SJCRH30 (cell line): ENCODE data around the gene SLC39A3. TPM values are rescaled to one million over a fixed set of nuclear protein-coding genes. Genes with fewer than 3 reads are reported as not detected.

Experiments used
- DNase-seq, 2 experiments: peaks; one replicate each; pipeline ENCODE4 v3.0.0-alpha.2; 2015 to 2020
- H3K27ac ChIP-seq: fragments of 250-450 bp; sonication (Bioruptor Pico); 2 replicates; pipeline ENCODE4 v1.5.1; 2020; ENCODE audit warnings: mild to moderate bottlenecking, moderate library complexity
- H3K27me3 ChIP-seq: fragments of 250-450 bp; sonication (Bioruptor Pico); 2 replicates; pipeline ENCODE4 v1.5.1; 2020; ENCODE audit warnings: mild to moderate bottlenecking, moderate library complexity
- H3K36me3 ChIP-seq: fragments of 250-450 bp; sonication (Bioruptor Pico); 2 replicates; pipeline ENCODE4 v1.5.1; 2020; ENCODE audit warnings: mild to moderate bottlenecking, moderate library complexity
- H3K4me1 ChIP-seq: fragments of 250-450 bp; sonication (Bioruptor Pico); 2 replicates; pipeline ENCODE4 v1.5.1; 2020; ENCODE audit warnings: mild to moderate bottlenecking, moderate library complexity
- H3K4me3 ChIP-seq: fragments of 250-450 bp; sonication (Bioruptor Pico); 2 replicates; pipeline ENCODE4 v1.5.1; 2020; ENCODE audit warnings: mild to moderate bottlenecking, moderate library complexity
- H3K9me3 ChIP-seq: fragments of 250-450 bp; sonication (Bioruptor Pico); replicated peaks from 2 replicates; pipeline ENCODE4 v1.5.1; 2020; ENCODE audit warnings: mild to moderate bottlenecking, moderate library complexity
- total RNA-seq: library from RNA; depleted of rRNA; stranded (reverse); fragments of >200 nt; shearing (Covaris generic); gene quantifications from 2 replicates; pipeline ENCODE4 v1.2.3, GENCODE V29; 2014

Gene SLC39A3
- total RNA-seq, 1 experiment from 2014 or later: 19.5 TPM

DNA sequence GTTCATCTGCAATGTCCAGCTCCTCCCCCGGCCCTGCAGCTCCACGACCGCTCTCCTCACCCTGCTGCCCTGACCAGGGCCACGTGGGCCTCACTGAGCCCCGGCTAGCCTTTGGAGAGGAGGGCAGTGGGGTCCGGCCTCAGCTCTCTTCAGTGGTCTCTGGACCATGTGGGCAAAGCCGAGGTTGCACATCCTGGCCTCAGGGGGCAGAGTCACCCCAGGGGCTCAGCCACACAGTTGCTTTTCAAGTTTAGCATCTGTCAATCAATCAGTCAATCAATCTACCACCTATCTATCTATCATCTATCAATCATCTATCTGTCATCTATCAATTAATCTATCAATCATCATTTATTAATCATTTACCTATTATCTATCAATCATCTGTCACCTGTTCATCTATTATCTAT, 15.7 kb downstream of the SLC39A3 start:
- Histone ChIP-seq H3K27me3 (peaks cover 5% of the 10 kb centered on the region; the same call in 1 of the 2 replicates), H3K4me1 (no peaks in the 10 kb centered on the region), H3K36me3 (no peaks in the 10 kb centered on the region), H3K4me3 (no peak overlapping the region), H3K27ac (no peak overlapping the region), H3K9me3 (no peaks in the 10 kb centered on the region)
- DNase-seq: no peak

GRCh38 chr19:2723747-2724146, 16.1 kb downstream of the SLC39A3 start:
- Histone ChIP-seq H3K4me3 (no peak overlapping the region), H3K27ac (no peak overlapping the region), H3K9me3 (no peaks in the 10 kb centered on the region), H3K4me1 (no peaks in the 10 kb centered on the region), H3K36me3 (no peaks in the 10 kb centered on the region), H3K27me3 (peaks cover 5% of the 10 kb centered on the region; the same call in 1 of the 2 replicates)
- DNase-seq: no peak

GRCh38 chr19:2723345-2723715, 16.5 kb downstream of the SLC39A3 start:
- no peaks in the 10 kb centered on the region for H3K4me1 ChIP-seq
- no peak overlapping the region for H3K27ac ChIP-seq
- H3K36me3 ChIP-seq: no peaks in the 10 kb centered on the region
- no peak for DNase-seq
- no peaks in the 10 kb centered on the region for H3K9me3 ChIP-seq
- H3K27me3 ChIP-seq: peaks cover 5% of the 10 kb centered on the region; the same call in 1 of the 2 replicates
- no peak overlapping the region for H3K4me3 ChIP-seq

DNA sequence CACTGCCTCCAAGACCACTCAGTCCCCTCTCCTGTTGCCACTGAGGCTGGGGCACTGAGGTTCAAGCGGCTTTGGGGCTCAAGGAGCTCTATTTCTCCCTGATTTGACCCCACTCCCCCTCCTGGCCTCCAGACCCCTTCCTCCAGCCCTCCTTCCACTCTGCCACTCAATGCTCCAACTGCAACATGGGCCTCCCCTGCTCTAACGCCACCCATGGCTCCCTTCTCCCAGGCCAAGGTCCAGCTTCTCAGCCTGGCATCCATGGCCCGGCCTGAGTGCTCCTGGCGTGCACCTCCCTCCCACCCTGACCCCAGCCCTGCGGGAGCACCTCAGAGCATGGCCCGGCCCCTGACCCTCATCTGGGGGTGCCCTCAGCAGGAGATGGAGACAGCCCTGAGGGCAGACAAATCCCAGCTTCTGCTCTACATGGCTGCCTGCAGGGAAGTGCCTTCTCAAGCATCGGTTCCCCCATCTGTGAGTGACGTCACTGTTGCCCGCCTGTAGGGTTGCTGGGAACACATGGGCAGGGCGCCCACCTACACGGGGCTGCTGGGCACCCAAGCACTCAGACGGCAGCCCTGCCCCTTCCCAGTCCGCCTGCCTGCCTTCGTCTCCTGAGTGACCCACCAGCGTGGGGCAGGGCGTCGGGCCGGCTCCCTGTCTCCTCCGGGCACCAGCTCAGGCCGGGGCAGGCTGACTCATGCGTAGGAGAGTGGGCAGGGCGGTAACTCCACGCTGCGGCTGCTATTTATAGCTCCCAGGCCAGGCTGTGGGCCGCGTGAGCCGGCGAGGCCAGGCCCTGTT, 17.1 kb downstream of the SLC39A3 start:
- DNase-seq: peak; percentile 60 to 63
- Histone ChIP-seq H3K9me3 (no peaks in the 10 kb centered on the region), H3K4me3 (peak overlapping the region; percentile 33), H3K27me3 (peaks cover 2% of the 10 kb centered on the region; the same call in 1 of the 2 replicates), H3K27ac (no peak overlapping the region), H3K36me3 (no peaks in the 10 kb centered on the region), H3K4me1 (no peaks in the 10 kb centered on the region)

- no peaks in the 10 kb centered on the region for H3K36me3 ChIP-seq
- H3K4me3 ChIP-seq: no peak overlapping the region
- no peak overlapping the region for H3K27ac ChIP-seq
- no peaks in the 10 kb centered on the region for H3K9me3 ChIP-seq
- no peak for DNase-seq
- no peaks in the 10 kb centered on the region for H3K4me1 ChIP-seq
- H3K27me3 ChIP-seq: peaks cover 2% of the 10 kb centered on the region; the same call in 1 of the 2 replicates
Observed at GRCh38 chr19:2721570-2722540, 18.0 kb downstream of the SLC39A3 start.

GRCh38 chr19:2720777-2721569, 18.8 kb downstream of the SLC39A3 start, which contains the start of gene DIRAS1:
Gene DIRAS1 (minus strand): TSS chr19:2721372. CDS start chr19:2717806, 3,566 bp downstream.
- no peak for DNase-seq
- H3K27me3 ChIP-seq: no peaks in the 10 kb centered on the region
- no peaks in the 10 kb centered on the region for H3K4me1 ChIP-seq
- no peak within 1 kb of the TSS for H3K27ac ChIP-seq
- no peaks in the 10 kb centered on the region for H3K36me3 ChIP-seq
- H3K9me3 ChIP-seq: no peaks in the 10 kb centered on the region
- no peak within 1 kb of the TSS for H3K4me3 ChIP-seq

GRCh38 chr19:2719920-2720776, 19.7 kb downstream of the SLC39A3 start:
- Histone ChIP-seq H3K4me1 (no peaks in the 10 kb centered on the region), H3K9me3 (peaks cover 5% of the 10 kb centered on the region; the same call in 1 of the 2 replicates), H3K36me3 (no peaks in the 10 kb centered on the region), H3K27me3 (no peaks in the 10 kb centered on the region), H3K4me3 (no peak overlapping the region), H3K27ac (no peak overlapping the region)
- no peak for DNase-seq

GRCh38 chr19:2719232-2719735, 20.5 kb downstream of the SLC39A3 start:
- H3K4me1 ChIP-seq: no peaks in the 10 kb centered on the region
- H3K4me3 ChIP-seq: no peak overlapping the region
- no peak overlapping the region for H3K27ac ChIP-seq
- no peaks in the 10 kb centered on the region for H3K36me3 ChIP-seq
- peaks cover 5% of the 10 kb centered on the region; the same call in 1 of the 2 replicates for H3K9me3 ChIP-seq
- no peaks in the 10 kb centered on the region for H3K27me3 ChIP-seq
- DNase-seq: no peak

- Histone ChIP-seq H3K27ac (no peak overlapping the region), H3K27me3 (no peaks in the 10 kb centered on the region), H3K4me1 (no peaks in the 10 kb centered on the region), H3K4me3 (no peak overlapping the region), H3K36me3 (no peaks in the 10 kb centered on the region), H3K9me3 (peaks cover 5% of the 10 kb centered on the region; the same call in 1 of the 2 replicates)
- no peak for DNase-seq
Observed at GRCh38 chr19:2717638-2718541, 21.9 kb downstream of the SLC39A3 start.

- Histone ChIP-seq H3K9me3 (peaks cover 5% of the 10 kb centered on the region; the same call in 1 of the 2 replicates), H3K27ac (no peak overlapping the region)
Observed at GRCh38 chr19:2716722-2717637, 22.8 kb downstream of the SLC39A3 start.

GRCh38 chr19:2716275-2716650, 23.6 kb downstream of the SLC39A3 start:
- no peaks in the 10 kb centered on the region for H3K27me3 ChIP-seq
- no peak overlapping the region for H3K4me3 ChIP-seq
- no peaks in the 10 kb centered on the region for H3K36me3 ChIP-seq
- H3K9me3 ChIP-seq: peaks cover 5% of the 10 kb centered on the region; the same call in 1 of the 2 replicates
- H3K4me1 ChIP-seq: no peaks in the 10 kb centered on the region
- DNase-seq: no peak
- H3K27ac ChIP-seq: no peak overlapping the region

More at GRCh38 chr19:2716722-2717637, 22.8 kb downstream of the SLC39A3 start:
- H3K4me3 ChIP-seq: no peak overlapping the region
- H3K27me3 ChIP-seq: no peaks in the 10 kb centered on the region
- H3K36me3 ChIP-seq: no peaks in the 10 kb centered on the region
- no peak for DNase-seq
- no peaks in the 10 kb centered on the region for H3K4me1 ChIP-seq
